Inflammatory macrophage (primary cell): ENCODE data around the gene MAML3.

Experiments
- DNase-seq, 2 donors: peaks; one replicate each; pipeline ENCODE4 v3.0.0-alpha.2; 2020 to 2022

MAML3 gene

DNA sequence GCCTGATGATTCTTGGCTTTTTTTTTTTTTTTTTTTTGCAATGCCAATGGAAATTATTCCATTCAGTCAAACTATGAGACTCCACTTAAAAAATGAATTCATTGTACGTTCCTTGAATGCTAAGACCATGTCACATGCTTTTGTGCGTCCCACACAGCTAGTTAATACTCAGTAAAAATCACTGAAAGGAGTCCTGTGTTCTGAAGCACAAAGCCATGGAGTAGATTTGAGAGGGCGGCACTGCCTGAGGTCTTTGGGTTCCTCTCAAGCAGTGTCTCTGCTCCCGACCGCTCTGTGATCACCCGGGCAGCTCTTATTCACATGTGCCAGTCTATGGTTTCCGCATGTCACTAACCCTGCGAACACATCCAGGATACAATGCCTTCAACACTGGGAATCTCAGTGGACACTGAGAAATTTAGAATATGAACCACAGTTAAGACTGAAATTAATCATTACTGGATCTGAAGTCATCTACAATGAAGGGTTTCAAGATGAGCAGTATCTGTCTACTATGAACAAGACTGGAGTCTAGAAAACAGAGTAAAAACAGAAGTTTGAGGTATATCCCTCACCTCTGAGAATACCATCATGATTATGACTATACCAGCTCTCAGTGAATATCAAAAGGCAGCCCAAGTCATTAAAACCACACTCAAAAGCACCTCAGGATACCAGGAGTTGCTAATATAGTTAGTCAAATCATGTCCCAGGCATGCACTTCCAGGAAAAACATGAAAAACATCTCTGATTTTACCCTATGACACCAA lies 295.4 kb downstream of the MAML3 start:
- DNase-seq = no peak

DNA sequence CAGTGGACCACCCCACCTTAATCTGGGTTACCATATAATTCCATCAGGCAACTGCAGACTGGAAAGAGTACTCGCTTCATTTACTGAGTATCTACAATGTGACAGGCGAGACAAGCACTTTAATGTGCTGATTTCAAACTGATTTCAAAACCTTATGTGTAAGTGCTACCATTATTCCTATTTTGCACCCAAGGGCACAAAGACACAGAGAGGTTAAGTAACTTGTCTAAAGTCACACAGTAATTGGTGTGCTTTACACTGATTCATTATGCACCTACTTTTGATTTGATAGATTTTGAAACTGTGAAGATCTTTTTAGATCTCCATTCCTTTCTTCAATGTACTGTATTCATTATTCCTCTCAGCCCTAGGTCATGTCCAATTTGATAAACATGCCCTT lies 296.0 kb downstream of the MAML3 start:
- no peak for DNase-seq

DNA sequence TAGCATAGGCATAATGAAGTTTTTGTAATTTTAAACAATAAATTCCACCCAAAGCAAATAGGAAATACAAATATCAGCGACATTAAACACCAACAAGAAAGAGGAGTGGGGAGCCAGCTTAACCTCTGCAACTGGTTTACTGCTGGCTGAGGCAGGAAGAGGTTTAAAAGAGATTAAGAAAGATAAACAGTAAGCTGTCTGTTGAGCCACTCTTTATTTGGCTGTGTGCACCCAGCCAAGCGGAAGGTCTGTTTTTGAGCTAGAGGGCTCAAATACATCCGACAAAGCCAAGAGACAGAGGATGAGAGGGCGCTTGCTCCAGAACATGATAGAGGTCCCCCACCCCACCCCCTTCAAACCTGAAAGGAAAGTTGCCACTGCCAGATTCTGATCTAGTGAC lies 297.0 kb downstream of the MAML3 start:
- no peak for DNase-seq

DNA sequence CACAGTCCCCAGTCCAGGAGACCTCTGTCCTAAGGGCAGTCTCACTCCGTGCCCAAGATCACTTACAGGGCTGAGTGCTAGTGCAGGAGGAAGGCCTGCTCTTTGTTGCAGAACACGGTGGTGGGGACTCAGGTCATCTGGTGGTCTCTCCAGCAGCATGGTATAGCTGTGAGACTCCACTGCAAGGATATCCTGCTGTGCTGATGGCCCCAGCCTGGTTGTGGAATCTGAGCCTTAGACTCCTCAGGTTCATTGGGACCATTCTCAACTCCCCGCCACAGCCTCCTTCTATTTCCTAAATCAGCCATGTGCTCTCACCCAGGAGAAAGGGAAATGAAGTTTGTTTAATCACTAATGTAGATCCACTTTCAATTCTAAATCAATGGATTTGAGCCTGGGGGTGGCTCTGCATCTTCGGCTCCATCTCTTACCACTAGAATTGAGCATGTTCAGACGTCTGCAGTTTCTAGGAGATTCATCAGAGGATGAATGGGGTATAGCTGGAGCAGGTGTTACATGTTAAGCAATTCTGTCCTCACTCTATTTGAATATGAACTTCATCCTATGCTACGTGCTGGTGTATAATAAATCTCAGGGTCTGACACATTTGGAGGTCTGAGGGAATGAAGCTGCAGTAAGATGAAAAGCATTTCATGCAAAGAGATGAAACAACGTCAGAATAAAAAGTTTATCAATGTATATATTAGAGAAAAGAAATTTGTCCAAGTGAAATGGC lies 299.1 kb downstream of the MAML3 start:
- no peak for DNase-seq

DNA sequence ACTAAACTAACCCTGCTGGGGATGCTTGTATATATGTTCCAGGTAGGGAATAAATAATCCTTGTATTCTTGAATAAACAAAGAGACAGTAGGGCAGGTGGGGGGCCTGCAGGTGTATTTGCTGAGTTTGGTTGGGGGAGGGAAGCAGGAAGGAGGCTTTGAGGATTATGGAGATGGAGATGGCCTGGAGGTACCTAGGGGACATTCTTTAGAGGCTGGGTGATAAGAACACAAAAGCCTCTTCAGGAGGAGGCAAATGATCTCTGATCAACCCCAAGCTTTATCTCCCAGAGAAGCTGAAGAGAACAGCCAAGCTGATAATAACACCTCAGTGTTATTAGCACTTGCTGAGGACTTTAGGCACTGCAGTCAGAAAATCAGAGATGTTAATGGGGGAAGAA lies 300.7 kb downstream of the MAML3 start:
- DNase-seq = no peak

DNA sequence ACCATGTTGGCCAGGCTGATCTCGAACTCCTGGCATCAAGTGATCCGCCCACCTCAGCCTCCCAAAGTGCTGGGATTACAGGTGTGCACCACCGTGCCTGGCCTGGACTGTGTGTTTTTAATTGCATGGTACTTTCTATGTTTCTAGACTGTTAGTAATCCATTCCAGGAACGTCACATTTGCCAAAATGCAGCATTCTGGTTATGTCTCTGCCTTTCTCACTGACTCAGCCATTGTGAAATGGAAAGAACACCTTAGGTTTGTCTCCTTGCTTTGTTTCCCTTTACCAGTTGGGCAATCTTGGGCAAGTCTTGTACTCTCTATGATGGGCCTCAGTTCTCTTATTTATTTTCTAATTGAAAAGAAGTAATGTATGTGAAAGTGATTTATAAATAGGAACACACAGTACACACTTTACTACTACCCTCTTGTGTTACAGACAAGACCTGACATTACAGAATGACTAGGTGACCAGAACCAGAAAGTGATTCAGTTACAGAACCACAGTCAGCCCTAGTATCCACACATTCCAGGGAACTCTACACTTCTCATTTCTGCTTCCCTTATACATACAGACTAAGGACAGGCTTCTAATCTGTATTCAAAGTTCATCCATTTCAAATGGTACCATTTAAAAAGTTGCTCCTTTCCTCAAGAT lies 301.2 kb downstream of the MAML3 start:
- DNase-seq = no peak

DNA sequence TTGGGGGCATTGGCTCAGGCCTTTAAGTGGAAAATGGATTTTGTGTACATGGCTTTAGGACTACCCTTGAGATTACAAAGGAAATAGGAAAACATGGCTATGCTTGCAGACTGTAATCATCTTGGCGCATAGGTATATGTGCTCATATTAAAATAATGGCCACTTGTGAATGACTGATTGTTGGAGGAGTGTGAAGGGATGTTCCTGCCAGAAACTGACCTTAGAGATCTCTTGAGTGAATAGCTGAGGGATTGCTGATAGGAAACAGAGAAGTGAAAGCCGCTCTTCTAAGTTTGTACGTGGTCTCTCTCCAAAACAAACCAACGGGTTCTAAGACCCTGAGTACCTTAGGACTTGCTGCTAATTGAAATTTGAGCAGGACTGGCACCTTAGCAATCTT lies 302.3 kb downstream of the MAML3 start:
- DNase-seq = no peak

DNA sequence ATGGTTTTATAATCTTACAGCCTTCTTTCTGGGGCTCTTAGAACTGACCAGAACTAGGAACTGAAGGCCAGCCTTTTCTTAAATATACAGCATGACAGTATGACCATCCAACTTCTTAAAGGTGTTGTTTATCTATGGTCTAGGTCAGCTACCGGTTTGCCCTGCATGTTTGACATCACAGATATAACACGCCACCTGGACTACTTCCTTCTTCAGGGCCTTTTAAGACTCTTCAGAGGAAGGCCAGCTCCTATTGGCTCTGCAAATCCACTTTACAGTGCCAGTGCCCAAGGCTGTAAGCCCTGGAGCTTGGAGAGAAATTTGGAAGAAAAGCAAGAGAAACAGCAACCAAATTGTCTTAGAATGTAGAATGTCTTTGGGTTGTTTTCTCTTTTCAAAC lies 302.9 kb downstream of the MAML3 start:
- DNase-seq = no peak

DNA sequence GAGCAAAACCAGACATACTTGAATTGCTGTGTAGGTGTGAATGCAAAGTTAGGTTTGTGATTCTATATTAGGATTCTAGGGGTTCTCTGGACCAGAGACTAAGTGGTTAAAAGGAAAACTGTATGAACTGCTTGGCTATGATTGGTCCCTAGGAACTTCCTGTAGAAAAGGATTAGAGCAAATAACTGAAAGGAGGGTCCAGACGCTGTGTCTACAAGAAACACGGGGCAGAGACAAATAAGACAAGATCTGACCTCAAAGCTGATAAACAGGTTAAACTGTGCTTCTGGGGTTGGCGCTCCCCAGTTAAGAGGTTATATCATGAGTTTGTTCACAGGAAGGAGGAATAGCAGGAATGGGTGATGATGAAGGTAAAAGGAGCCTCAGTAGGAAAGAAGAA lies 304.8 kb downstream of the MAML3 start:
- DNase-seq = no peak

DNA sequence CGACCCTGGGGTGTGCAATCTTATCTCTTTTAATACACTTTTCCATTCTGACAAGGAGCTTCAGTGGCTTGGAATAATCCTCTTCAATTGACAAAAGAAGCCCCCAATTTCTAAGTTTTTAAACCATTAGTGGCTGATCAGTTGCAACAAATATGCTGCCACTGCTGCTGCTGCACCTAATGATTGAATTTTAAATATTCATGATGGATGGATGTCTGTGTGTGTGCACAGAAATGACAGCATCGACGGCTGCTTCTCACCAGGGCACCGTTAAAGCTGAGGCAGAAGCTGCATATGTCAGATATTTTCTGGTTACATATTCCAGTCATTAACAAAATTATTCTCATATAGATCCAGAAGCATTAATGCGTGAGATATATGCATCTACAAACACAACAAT lies 306.0 kb downstream of the MAML3 start:
- DNase-seq = no peak

DNA sequence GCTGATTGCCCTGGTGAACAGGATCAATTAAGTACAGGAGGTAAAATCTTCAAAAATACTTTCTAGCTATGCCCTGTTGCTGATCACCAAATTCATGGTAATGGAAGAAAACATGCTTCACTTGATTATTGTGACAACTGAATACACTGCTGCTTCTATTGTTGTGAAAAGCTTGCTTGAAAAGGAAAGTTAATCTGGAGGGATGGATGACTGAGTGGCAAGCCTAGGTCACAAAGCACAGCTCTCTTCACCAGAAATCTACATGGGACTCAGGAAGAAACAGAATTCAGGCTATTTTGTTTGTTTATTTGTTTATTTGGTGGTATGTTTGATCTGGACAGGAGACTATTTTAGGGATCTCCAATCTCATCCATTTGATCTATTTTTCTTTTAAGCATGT lies 306.4 kb downstream of the MAML3 start:
- DNase-seq = no peak

DNA sequence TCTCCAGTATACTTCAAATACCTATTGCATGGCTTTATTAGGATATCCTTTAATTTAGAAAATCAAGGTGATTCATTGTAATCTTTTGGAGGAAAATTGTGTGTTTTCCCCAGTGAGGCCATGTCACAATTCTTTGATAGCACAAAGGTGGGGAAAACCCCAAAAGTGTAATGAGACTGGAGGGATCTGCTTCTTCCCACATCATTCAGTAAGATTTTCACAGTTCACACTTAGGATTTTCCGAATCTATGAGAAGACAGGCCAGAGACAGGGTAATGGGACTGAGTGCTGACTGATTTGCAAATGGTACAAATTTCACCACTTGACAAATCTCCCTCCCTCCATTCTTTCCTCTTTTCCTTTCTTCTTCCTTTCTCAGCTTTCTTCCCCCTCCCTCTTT lies 307.2 kb downstream of the MAML3 start:
- no peak for DNase-seq

DNA sequence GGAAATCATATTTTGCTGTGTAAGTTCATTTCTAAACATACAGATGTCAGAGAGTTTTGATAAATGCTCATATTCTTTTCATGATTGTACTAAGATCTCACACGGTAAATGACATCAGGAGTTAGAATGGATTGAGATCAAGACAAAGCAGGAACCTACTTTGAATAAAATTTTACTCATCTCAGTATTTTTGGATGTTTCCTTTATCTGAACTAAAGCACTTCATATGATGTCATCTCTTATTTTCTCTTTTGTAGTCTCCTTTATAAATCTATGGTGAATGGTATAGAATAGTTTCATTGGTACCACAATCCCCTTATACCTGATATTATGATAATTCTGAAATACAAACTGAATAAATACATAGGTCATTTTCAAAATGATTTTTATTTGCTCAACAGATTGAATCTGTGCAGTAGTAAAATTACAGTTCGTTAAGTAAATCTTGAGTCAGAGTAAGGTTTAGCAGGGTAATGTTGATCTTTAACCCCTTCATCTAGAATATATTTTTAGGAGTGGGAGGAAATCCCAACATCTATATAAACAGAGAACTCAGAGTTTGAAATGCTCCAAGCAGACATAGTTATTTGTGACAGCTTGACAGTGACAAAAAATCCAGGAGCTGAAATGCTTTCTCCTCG lies 308.4 kb downstream of the MAML3 start:
- no peak for DNase-seq

DNA sequence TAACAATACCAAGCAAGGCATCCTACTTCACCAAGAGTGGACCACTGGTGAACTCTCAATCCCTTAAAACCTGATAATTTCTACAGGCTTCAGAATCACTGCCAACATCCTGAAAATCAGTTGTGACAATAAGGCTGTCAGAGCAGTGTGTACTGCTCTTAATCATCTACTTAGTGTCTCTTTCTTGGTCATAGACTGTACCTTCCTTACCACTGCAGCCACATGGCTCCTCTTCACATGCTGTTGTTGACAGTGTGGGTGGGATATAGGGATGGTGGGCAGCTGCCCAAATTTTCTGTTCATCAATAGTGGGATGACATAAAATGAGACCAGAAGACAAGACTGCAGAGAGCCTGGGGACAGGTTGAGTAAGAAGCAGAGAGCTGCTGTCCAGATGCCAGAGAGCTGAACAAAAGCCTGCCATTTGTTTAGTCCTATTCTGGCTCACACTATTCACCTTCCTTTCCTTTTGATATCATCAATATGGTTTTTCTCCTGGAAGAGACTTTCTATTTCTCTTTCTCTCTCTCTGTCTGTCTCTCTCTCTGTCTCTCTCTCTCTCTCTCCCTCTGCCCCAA lies 309.4 kb downstream of the MAML3 start:
- DNase-seq = no peak

DNA sequence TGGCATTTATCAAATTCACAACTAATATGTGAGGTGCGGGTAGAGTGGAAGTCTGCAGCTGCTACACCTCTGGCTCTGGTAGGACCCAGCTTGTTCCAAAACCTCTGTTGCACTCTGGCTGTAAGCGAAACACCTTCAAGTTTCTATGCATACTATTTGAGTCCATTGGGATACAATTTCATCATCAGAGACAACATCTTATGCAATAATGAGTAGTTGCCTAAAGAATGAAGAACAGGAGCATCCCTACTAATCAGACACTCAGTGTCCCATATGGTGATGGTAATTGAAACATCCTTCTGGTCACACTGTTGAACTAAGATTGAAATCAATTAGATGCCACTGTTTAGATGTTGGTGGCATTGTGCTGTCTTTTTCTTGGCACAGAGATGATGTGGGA lies 309.9 kb downstream of the MAML3 start:
- peak in 1 of 2 donors; percentile 24 for DNase-seq

DNA sequence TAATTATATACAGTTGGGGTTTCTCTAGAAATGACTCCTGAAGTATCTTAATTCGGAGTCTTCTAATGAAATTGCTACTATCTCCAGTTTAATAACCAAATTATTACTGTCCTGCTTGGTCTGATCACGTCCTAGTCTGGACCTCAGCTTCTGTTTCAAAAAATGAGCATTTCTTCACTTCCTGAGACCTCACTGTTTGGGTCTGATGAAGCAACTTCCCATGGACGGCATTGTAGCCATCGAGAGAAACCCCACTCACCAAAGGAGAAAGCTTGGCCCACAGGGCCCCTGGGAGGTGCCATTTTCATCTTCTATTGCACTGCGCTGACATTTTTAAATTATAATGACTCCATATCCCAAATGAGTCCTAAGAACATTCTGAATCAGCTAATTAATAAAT lies 310.3 kb downstream of the MAML3 start:
- peak; percentile 42 to 70 for DNase-seq

DNA sequence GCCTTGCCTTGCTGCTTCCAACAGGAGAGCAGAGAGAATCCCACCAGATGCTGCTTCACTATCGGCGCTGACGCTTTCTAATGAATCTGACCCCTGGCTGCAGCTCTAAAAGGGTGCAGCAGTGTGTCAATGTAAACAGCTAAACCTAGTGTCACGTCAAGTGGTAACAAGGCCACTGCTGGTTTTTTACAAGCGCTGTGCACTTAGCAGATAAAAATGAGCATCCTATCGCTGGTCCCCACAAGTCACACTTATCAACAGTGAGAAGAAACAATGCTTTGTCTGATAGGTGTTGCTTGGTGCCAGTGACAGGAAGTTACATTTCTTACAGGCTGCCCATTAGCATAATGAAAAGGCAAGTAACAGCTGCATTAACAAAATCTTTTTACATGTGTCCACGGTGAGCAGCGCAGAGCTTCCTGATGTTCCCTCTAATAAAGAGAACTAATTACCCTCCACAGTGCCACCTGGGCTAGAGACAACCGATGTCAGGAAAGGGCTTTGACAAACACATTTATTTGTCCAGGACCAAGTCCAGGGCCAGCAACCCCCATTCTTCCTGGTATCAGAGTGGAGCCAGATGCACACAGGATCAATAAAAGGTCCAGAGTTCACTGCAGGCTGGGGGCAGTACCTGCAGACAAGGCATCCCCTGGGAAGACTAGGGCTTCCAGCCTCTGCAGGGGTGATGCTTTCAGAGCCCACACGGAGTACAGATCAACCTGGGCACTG lies 312.4 kb downstream of the MAML3 start:
- DNase-seq = no peak

DNA sequence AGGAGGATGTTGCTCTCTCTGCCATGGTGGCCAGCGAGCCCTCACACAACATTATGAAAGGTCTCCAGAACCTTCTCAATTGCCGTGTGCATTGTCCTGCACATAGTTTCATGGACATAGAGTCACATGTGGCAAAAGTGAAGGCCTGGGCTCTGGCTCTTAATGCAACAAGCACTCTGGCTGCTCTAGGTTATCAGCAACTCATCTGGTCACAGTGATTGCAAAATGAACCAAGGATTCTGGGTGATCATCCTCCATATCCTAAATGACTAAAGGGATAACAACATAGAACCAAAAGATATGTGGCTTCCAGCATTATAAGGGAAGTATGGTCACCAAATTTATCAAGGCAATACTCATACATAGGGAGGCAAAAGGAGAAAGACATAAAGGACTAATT lies 313.2 kb downstream of the MAML3 start:
- DNase-seq = peak in 1 of 2 donors; percentile 16

DNA sequence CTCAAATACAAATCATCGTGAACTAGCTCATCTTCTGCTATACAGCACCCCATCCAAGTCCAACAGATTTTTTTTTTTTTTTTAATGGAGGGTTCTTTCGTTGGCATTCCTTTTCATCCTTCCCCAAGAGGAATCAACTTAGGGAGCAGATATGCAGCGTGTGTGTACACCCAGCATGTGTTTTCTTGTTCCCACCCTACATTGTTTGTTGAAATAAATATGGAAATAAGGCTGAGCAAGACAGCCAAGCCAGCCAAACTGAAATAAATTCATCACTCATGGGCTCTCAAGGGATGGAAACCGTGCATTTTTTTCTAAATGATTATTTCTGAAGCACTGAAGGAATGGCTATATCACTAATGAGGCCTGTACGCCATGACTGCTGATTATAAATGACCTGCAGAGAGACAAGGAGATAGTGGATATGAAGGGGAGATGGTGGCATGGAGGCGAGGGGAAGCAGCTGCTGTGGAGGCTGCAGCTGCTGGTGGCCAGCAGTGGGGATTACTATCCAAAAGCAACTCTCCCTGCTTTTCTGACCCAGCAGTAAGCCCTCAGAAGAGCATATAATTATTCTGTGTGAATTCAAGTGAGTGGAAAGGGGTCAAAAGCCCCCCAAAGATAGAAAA lies 314.5 kb downstream of the MAML3 start:
- DNase-seq = no peak

DNA sequence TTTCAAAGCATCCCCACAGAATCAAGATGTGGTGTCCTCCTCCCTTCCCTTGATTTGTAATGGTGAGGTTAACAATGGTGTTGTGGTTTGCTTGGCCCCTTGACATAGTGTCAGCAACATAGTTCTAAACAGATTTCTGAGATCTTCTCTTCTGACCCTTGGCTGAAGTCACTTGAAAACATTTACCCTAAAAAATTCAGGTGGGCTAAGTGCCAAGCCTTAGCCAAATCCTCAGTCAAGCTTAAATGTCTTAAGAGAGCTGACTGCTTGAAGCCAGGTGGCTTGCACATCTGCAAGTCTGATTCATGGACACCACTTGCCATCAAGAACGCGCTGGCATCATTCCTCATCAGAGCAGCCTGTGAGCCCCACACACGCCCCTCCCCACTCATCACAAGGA lies 315.2 kb downstream of the MAML3 start:
- no peak for DNase-seq

DNA sequence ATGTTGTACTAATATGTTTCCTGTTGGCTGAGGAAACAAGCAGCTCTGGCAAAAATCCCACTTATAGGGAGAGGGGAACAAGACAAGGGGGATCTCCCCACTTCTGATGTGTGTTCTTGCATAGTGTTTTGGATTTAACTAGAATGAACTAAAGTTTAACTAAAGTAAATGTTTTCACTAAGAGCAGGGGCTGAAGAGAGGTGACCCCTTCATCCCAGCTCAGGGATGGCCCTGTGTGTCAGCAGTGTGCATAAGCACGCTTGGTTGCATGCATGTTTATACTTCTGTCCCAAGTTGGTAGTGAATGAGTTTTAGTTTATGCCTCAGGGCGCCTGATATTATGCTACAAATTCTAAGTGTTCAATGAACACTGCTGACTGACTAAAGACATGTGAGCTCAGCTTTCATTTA lies 319.0 kb downstream of the MAML3 start:
- no peak for DNase-seq

DNA sequence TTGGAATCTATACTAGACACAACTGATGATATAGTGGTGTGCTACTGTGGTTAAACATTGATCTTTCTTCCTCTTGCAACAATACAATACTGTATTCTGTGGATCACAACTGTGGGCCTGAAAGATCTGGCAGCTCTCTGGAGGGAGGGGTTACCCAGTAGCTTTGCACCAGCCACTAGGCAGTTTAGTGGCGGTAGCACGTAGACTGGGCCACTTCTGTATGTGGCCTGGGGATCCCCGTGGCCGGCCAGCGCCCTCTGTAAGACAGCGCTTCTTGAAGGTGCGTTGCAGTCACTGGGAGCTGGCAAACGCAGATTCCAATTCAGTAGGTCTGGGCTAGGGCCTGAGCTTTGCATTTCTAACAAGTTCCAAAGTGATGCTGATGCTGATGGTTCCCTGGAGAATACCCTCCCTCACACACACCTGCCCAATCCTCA lies 319.7 kb downstream of the MAML3 start:
- no peak for DNase-seq
